Glutamatergic neuron (in vitro differentiated cells): ENCODE measurements around the gene VAX1. TPM values are rescaled to one million over a fixed set of nuclear protein-coding genes. Genes with fewer than 3 reads are reported as not detected.
A peak's percentile ranks its signal among the peaks of the same experiment; 100 is the strongest.

ENCODE experiments used
- DNase-seq: peaks from one replicate; pipeline ENCODE4 v3.0.0; 2022
- H3K27ac Mint-ChIP-seq: one replicate; pipeline ENCODE4 v1.8.0; 2020; ENCODE audit warnings: mild to moderate bottlenecking, mixed read lengths, inconsistent platforms; ENCODE audit not compliant: unreplicated experiment
- H3K27me3 Mint-ChIP-seq: one replicate; pipeline ENCODE4 v1.8.0; 2020; ENCODE audit warnings: mild to moderate bottlenecking, moderate library complexity, mixed read lengths, inconsistent platforms; ENCODE audit not compliant: unreplicated experiment
- H3K36me3 Mint-ChIP-seq: one replicate; pipeline ENCODE4 v1.8.0; 2020; ENCODE audit warnings: mild to moderate bottlenecking, mixed read lengths, inconsistent platforms; ENCODE audit not compliant: unreplicated experiment
- H3K4me1 Mint-ChIP-seq: one replicate; pipeline ENCODE4 v1.8.0; 2020; ENCODE audit warnings: mild to moderate bottlenecking, low read depth, mixed read lengths, inconsistent platforms; ENCODE audit not compliant: unreplicated experiment
- H3K4me3 Mint-ChIP-seq: one replicate; pipeline ENCODE4 v1.8.0; 2020; ENCODE audit warnings: mild to moderate bottlenecking, mixed read lengths, inconsistent platforms; ENCODE audit not compliant: unreplicated experiment
- H3K9me3 Mint-ChIP-seq: one replicate; pipeline ENCODE4 v1.8.0; 2020; ENCODE audit warnings: mild to moderate bottlenecking, moderate library complexity, mixed read lengths, inconsistent platforms; ENCODE audit not compliant: unreplicated experiment
- CTCF ChIP-seq: fragments of 200-600 bp; sonication (generic); IDR thresholded peaks from one replicate; pipeline ENCODE4 v1.5.0; 2021; ENCODE audit not compliant: partially characterized antibody, unreplicated experiment
- total RNA-seq: library from RNA; stranded (reverse); fragmentation: NEBNext Ultra II Directional; extraction: Animal tissue kit (Norgen Biotek cat#: 25700); gene quantifications from one replicate; pipeline ENCODE4 v1.2.1, GENCODE V29; 2021; ENCODE audit not compliant: unreplicated experiment

VAX1 gene
- total RNA-seq, 1 donor from 2014 or later = 0.27 TPM

GRCh38 chr10:117166418-117167345, 28.6 kb upstream of the VAX1 start:
- TF ChIP-seq CTCF = no peak
- no peak for DNase-seq
- Mint-ChIP-seq H3K4me1 (peaks cover 2% of the 10 kb centered on the region), H3K27ac (no peak overlapping the region), H3K27me3 (peaks cover 22% of the 10 kb centered on the region), H3K9me3 (peaks cover 8% of the 10 kb centered on the region), H3K4me3 (no peak overlapping the region), H3K36me3 (no peaks in the 10 kb centered on the region)

- peak; percentile 64 for TF ChIP-seq CTCF
- H3K27ac Mint-ChIP-seq = no peak overlapping the region
- no peaks in the 10 kb centered on the region for H3K36me3 Mint-ChIP-seq
- H3K4me1 Mint-ChIP-seq = peaks cover 2% of the 10 kb centered on the region
- H3K9me3 Mint-ChIP-seq = peaks cover 8% of the 10 kb centered on the region
- H3K4me3 Mint-ChIP-seq = peak overlapping the region; percentile 30
- peaks cover 22% of the 10 kb centered on the region for H3K27me3 Mint-ChIP-seq
- DNase-seq = peak; percentile 84
Observed at GRCh38 chr10:117165538-117166417, 27.7 kb upstream of the VAX1 start.

GRCh38 chr10:117164592-117165537, 26.8 kb upstream of the VAX1 start:
- H3K4me3 Mint-ChIP-seq = peak overlapping the region; percentile 30
- H3K9me3 Mint-ChIP-seq = peaks cover 8% of the 10 kb centered on the region
- no peak for TF ChIP-seq CTCF
- no peaks in the 10 kb centered on the region for H3K36me3 Mint-ChIP-seq
- peaks cover 22% of the 10 kb centered on the region for H3K27me3 Mint-ChIP-seq
- peaks cover 2% of the 10 kb centered on the region for H3K4me1 Mint-ChIP-seq
- no peak overlapping the region for H3K27ac Mint-ChIP-seq
- DNase-seq = no peak

- no peak for TF ChIP-seq CTCF
- peaks cover 20% of the 10 kb centered on the region for H3K27me3 Mint-ChIP-seq
- DNase-seq = no peak
- peaks cover 2% of the 10 kb centered on the region for H3K4me1 Mint-ChIP-seq
- H3K4me3 Mint-ChIP-seq = peak overlapping the region; percentile 18
- H3K9me3 Mint-ChIP-seq = peaks cover 8% of the 10 kb centered on the region
- H3K36me3 Mint-ChIP-seq = no peaks in the 10 kb centered on the region
- no peak overlapping the region for H3K27ac Mint-ChIP-seq
Observed at GRCh38 chr10:117163954-117164548, 26.0 kb upstream of the VAX1 start.
